GM19467 (cell line): ENCODE data around the gene WASF3.

Experiments used
- ATAC-seq: cut with Tn5 transposase; IDR thresholded peaks from one replicate; pipeline ENCODE4 v1.9.1; 2021; ENCODE audit warnings: mild to moderate bottlenecking, moderate library complexity; ENCODE audit not compliant: unreplicated experiment

The WASF3 gene

GRCh38 chr13:26585136-26585535 lies 27.7 kb downstream of the WASF3 start:
- ATAC-seq: no peak

- ATAC-seq: no peak
These were observed 29.8 kb downstream of the WASF3 start for GRCh38 chr13:26587251-26587650.

GRCh38 chr13:26589226-26589625 lies 31.7 kb downstream of the WASF3 start:
- no peak for ATAC-seq

- no peak for ATAC-seq
These were observed 32.3 kb downstream of the WASF3 start for GRCh38 chr13:26589754-26590153.

- ATAC-seq: no peak
These were observed 32.9 kb downstream of the WASF3 start for GRCh38 chr13:26590379-26590778.

GRCh38 chr13:26590951-26591350 lies 33.5 kb downstream of the WASF3 start:
- no peak for ATAC-seq

GRCh38 chr13:26591672-26592071 lies 34.2 kb downstream of the WASF3 start:
- no peak for ATAC-seq

GRCh38 chr13:26593661-26594060 lies 36.2 kb downstream of the WASF3 start:
- no peak for ATAC-seq

GRCh38 chr13:26594363-26594762 lies 36.9 kb downstream of the WASF3 start:
- no peak for ATAC-seq

GRCh38 chr13:26596458-26596857 lies 39.0 kb downstream of the WASF3 start:
- ATAC-seq: no peak

- ATAC-seq: no peak
These were observed 41.9 kb downstream of the WASF3 start for GRCh38 chr13:26599403-26599802.

- ATAC-seq: no peak
These were observed 42.4 kb downstream of the WASF3 start for GRCh38 chr13:26599860-26600259.

GRCh38 chr13:26600343-26600742 lies 42.9 kb downstream of the WASF3 start:
- no peak for ATAC-seq

- no peak for ATAC-seq
These were observed 44.2 kb downstream of the WASF3 start for GRCh38 chr13:26601669-26602068.

GRCh38 chr13:26602783-26603182 lies 45.3 kb downstream of the WASF3 start:
- ATAC-seq: no peak

- ATAC-seq: no peak
These were observed 47.5 kb downstream of the WASF3 start for GRCh38 chr13:26604784-26605545.

- no peak for ATAC-seq
These were observed 48.4 kb downstream of the WASF3 start for GRCh38 chr13:26605845-26606244.

- no peak for ATAC-seq
These were observed 49.1 kb downstream of the WASF3 start for GRCh38 chr13:26606631-26607030.

GRCh38 chr13:26614721-26615120 lies 57.2 kb downstream of the WASF3 start:
- ATAC-seq: no peak

GRCh38 chr13:26616126-26616525 lies 58.6 kb downstream of the WASF3 start:
- no peak for ATAC-seq

- no peak for ATAC-seq
These were observed 61.2 kb downstream of the WASF3 start for GRCh38 chr13:26618726-26619125.

GRCh38 chr13:26619358-26619757 lies 61.9 kb downstream of the WASF3 start:
- no peak for ATAC-seq
